Activated CD4-positive, CD25-positive, alpha-beta regulatory T cell (primary cell): ENCODE measurements around the gene TCTN1.
"Not testable (repeated sequence)": the region's sequence is repeated elsewhere in the genome, so short reads cannot be mapped to it uniquely, and the experiment has no call there.

ENCODE experiments used
- DNase-seq, 4 experiments: peaks; one replicate each; lab custom pipeline; 2025; lab: John Stamatoyannopoulos, UW

Gene TCTN1

GRCh38 chr12:110613771-110614684, at the start of gene TCTN1:
TCTN1 (plus strand) TSS chr12:110614129; CDS start chr12:110614183, 54 bp downstream.
- peak; percentile 89 to 94 (median 92) for DNase-seq

GRCh38 chr12:110564471-110564991, 49.4 kb upstream of the TCTN1 start:
- DNase-seq, result no peak

- DNase-seq, result no peak
Observed at GRCh38 chr12:110565894-110566871, 47.7 kb upstream of the TCTN1 start.

GRCh38 chr12:110566993-110567392, 46.9 kb upstream of the TCTN1 start:
- no peak for DNase-seq

GRCh38 chr12:110568752-110569151, 45.2 kb upstream of the TCTN1 start:
- DNase-seq, result no peak

- DNase-seq, result not testable (repeated sequence)
Observed at GRCh38 chr12:110569838-110570237, 44.1 kb upstream of the TCTN1 start.

- DNase-seq, result not testable (repeated sequence)
Observed at GRCh38 chr12:110570798-110571197, 43.1 kb upstream of the TCTN1 start.

- DNase-seq, result no peak
Observed at GRCh38 chr12:110574044-110574443, 39.9 kb upstream of the TCTN1 start.

GRCh38 chr12:110574717-110575230, 39.2 kb upstream of the TCTN1 start:
- DNase-seq, result not testable (repeated sequence)

GRCh38 chr12:110575326-110575725, 38.6 kb upstream of the TCTN1 start:
- no peak for DNase-seq

GRCh38 chr12:110576504-110576903, 37.4 kb upstream of the TCTN1 start:
- no peak for DNase-seq

GRCh38 chr12:110577864-110578693, 35.9 kb upstream of the TCTN1 start:
- DNase-seq, result no peak

GRCh38 chr12:110578694-110579534, 35.0 kb upstream of the TCTN1 start:
- peak in 1 of 4 experiments; percentile 30 for DNase-seq

GRCh38 chr12:110579535-110580253, 34.2 kb upstream of the TCTN1 start:
- DNase-seq, result no peak

GRCh38 chr12:110581931-110582275, 32.0 kb upstream of the TCTN1 start:
- DNase-seq, result no peak

- DNase-seq, result peak; percentile 37 to 55 (median 48)
Observed at GRCh38 chr12:110582276-110583136, 31.4 kb upstream of the TCTN1 start.

GRCh38 chr12:110583137-110584059, 30.5 kb upstream of the TCTN1 start, which contains the start of gene PPTC7:
PPTC7 (minus strand) TSS chr12:110583318; CDS start chr12:110583031, 287 bp downstream.
- DNase-seq, result peak; percentile 89 to 94 (median 92)
